Left colon (tissue), 2 donors: ENCODE results near the gene ARF3. TPM values are rescaled to one million over a fixed set of nuclear protein-coding genes. Genes with fewer than 3 reads are reported as not detected.

ENCODE experiments used
- ATAC-seq: fragments of 200-7000 bp; cut with Tn5 transposase; one replicate; pipeline ENCODE4 v1.9.1; 2020; ENCODE audit warnings: mild to moderate bottlenecking, moderate library complexity
- DNase-seq, 2 donors: peaks; one replicate each; pipeline ENCODE4 v3.0.0-alpha.2; 2020
- intact Hi-C, 2 donors: fragments of 100-400 bp; cut with DNase I in 1 of 2; cut with micrococcal nuclease in 1 of 2; formaldehyde crosslinking; loops; one replicate each; pipeline versions ENCODE4 v1.11.2 to v1.14.0; 2022; cut with DNase I, micrococcal nuclease
- total RNA-seq, 2 donors: library from RNA; stranded (reverse); fragmentation: NEBNext Ultra II Directional; extraction: Animal tissue kit (Norgen Biotek cat#: 25700); gene quantifications; one replicate each; pipeline ENCODE4 v1.2.1, GENCODE V29; 2021
- donor health status: DM: no; HTN: no; CAD: no.
- donor health status: DM: yes; HTN: yes; CAD: no.

The ARF3 gene
- total RNA-seq, 2 donors from 2014 or later = 271 to 304 TPM

DNA sequence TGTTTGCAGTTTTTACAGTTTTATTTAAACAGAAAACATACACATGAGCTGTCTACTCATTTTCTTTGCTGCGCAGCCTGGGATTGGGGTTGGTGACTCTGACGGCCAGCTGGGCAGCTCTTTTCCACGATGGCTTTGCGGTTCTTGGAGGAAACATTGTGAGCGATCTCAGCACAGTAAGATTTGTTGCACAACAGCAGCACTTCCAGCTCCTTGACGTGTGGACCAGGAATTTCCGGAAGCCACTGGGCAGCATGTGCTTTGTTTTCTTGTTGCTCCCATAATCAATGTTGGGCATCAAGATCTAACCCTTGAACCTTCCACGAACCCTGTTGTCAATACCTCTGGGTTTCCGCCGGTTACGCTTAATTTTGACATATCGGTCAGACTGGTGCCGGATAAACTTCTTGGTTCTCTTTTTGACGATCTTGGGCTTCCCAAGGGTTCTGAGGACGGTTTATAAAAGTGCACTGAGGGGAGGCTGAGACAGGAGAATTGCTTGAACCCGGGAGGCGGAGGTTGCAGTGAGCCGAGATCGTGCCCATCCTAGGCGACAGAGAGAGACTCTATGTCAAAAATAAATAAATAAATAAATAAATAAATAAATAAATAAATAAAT lies 53.8 kb downstream of the ARF3 start:
- intact Hi-C loops = no loop called here
- no peak for ATAC-seq
- no peak for DNase-seq

DNA sequence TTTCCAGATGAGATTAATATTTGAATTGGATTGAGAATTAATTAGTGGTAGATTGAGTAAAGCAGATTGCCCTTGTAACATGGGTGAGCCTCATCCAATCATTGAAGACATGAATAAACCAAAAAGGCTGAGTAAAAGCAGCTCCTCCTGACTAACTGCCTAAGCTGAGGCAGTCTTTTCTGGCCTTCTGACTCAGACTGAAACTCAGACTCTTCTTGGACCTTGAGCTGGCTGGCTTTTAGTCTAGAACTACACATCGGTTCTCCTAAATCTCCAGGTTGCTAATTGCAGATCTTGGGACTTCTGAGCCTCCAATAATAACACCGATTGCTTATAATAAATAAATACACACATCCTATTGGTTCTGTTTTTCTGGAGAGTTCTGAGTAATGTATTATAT lies 56.0 kb downstream of the ARF3 start:
- ATAC-seq (no peak), DNase-seq (no peak)
- intact Hi-C loops = no loop called here

GRCh38 chr12:48899651-48900050 lies 57.6 kb downstream of the ARF3 start:
- ATAC-seq (no peak), DNase-seq (no peak)
- intact Hi-C loops = no loop called here

DNA sequence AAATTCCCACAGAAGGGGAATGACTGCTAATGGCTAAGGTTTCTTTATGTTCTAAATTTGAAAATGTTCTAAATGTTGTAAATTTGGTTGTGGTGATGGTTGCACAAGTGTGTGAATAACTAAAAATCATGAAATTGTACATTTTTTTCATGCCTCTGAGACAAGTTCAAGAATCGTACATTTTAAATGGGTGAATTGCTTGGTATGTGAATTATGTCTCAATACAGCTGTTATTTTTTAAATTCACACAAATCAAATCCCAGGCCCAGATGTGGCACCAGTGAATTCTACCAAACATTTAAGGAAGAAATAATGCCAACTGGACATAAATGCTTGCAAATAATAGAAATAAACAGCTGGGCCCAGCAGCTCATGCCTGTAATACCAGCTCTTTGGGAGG lies 63.0 kb downstream of the ARF3 start:
- ATAC-seq = no peak
- no peak for DNase-seq
- intact Hi-C loops = no loop called here

DNA sequence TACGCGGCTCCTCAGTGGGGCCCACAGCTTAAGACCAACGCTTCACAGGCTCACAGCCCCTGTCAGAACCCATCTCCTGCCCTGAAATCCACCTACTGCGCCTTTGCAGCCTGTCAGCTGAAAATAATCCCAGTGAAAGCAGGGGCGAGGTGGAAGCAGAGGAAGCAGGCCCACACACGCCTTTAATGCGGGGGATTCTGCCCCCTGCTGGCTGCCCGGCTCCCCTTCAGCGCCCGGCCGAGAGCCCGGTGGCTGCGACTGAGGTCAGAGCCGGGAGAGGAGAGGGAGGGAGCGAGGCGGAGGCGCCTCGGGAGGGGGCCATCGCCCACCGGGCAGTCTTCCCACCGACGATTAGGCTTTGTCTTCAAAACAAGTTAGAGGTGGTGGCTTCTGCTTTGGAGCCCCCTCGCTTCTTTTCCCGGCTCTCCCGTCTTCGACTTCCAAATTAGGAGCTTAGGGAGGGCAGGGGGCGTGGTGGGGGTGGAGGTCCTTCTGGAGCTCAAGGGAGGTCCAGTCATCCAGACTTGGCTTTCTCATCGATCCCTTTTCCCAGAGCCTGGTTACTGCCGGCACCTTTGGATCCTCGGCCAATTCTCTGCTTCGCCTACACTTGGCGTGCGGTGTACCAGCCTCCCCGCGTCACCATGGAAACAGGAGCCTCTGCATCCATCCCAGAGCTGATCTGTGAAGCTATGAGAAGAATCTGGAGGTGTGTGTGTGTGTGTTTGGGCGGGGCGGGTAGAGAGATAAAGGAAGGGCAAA lies 66.4 kb downstream of the ARF3 start:
- peak; percentile 53 to 88 for DNase-seq
- ATAC-seq = peak; percentile 100
- intact Hi-C loops = loop anchor here in 1 of 2 donors (2.0 kb wide), 1 partner anchor 38 kb away; the partner anchor contains the start of gene DDX23

- intact Hi-C loops = loop anchor here in 1 of 2 donors (2.0 kb wide), 1 partner anchor 37 kb away; the partner anchor contains the start of gene DDX23
- DNase-seq = no peak
- no peak for ATAC-seq
These were observed 67.6 kb downstream of the ARF3 start for GRCh38 chr12:48889679-48890078.

Other genes starting within 250 kb of the ARF3 start
- gene CCNT1, start 240.8 kb downstream of the ARF3 start, total RNA-seq = 10 to 100 TPM; 24.8 to 28.4 TPM
- 100 to 1,000 TPM; 103 to 130 TPM for gene ADCY6, start 168.4 kb downstream of the ARF3 start, total RNA-seq
- 10 to 100 TPM; 36.0 to 47.9 TPM for gene CACNB3, start 139.0 kb downstream of the ARF3 start, total RNA-seq
- gene DDX23, start 105.3 kb downstream of the ARF3 start, total RNA-seq = 10 to 100 TPM; 74.6 to 79.8 TPM
- gene RND1, start 91.6 kb downstream of the ARF3 start, total RNA-seq = 1 to 10 TPM; 2.1 to 8.6 TPM
- 10 to 100 TPM; 21.3 to 26.9 TPM for gene FKBP11, start 32.0 kb downstream of the ARF3 start, total RNA-seq
- gene WNT10B, start 14.2 kb upstream of the ARF3 start, total RNA-seq = under 1 TPM; 0.15 to 0.61 TPM
- gene WNT1, start 20.8 kb upstream of the ARF3 start, total RNA-seq = not detected
- gene DDN, start 41.9 kb upstream of the ARF3 start, total RNA-seq = under 1 TPM in 1 of 2 donors, not detected in 1; 0.06 TPM
- 10 to 100 TPM; 52.0 to 53.9 TPM for gene PRKAG1, start 61.3 kb upstream of the ARF3 start, total RNA-seq
- gene KMT2D, start 103.3 kb upstream of the ARF3 start, total RNA-seq = 10 to 100 TPM; 68.8 to 82.8 TPM
- gene RHEBL1, start 112.5 kb upstream of the ARF3 start, total RNA-seq = not detected
- under 1 TPM; 0.31 to 0.50 TPM for gene DHH, start 137.3 kb upstream of the ARF3 start, total RNA-seq
- 10 to 100 TPM; 44.7 to 49.6 TPM for gene LMBR1L, start 153.4 kb upstream of the ARF3 start, total RNA-seq
- gene TUBA1B, start 173.9 kb upstream of the ARF3 start, total RNA-seq = 100 to 1,000 TPM; 298 to 454 TPM
- 10 to 100 TPM; 12.8 to 57.7 TPM for gene TUBA1A, start 231.6 kb upstream of the ARF3 start, total RNA-seq